ENCODE results near the gene FILIP1.
"Not testable (repeated sequence)": the region's sequence is repeated elsewhere in the genome, so short reads cannot be mapped to it uniquely, and the experiment has no call there.

Gene FILIP1

DNA sequence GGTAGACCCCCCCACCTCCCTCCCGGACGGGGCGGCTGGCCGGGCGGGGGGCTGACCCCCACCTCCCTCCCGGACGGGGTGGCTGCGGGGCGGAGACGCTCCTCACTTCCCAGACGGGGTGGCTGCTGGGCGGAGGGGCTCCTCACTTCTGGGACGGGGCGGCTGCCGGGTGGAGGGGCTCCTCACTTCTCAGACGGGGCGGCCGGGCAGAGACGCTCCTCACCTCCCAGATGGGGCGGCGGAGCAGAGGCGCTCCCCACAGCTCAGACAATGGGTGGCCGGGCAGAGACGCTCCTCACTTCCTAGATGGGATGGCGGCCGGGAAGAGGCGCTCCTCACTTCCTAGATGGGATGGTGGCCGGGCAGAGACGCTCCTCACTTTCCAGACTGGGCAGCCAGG lies 51.7 kb downstream of the FILIP1 start:
- H2AK5ac ChIP-seq (ENCODE audit: low read length); H4K12ac ChIP-seq (ENCODE audit: low read depth, low read length); DNase-seq; H3K4ac ChIP-seq (ENCODE audit: low read depth, low read length); H3K4me3 ChIP-seq (ENCODE audit: low read depth, low read length); H4K8ac ChIP-seq (ENCODE audit: low read depth, low read length); H3K27ac ChIP-seq (ENCODE audit: low read depth, low read length); H3K14ac ChIP-seq (ENCODE audit: low read length); H2BK120ac ChIP-seq (ENCODE audit: insufficient read depth, low read length, poor library complexity); H3K4me1 ChIP-seq (ENCODE audit: control insufficient read depth in 1 of 2, insufficient read depth in 2 of 2, low read length in 2 of 2); H3K4me2 ChIP-seq (ENCODE audit: low read length); H2BK12ac ChIP-seq (ENCODE audit: low read length); H3K36me3 ChIP-seq (ENCODE audit: control insufficient read depth in 1 of 2, insufficient read depth in 2 of 2, low read length in 2 of 2); H3K18ac ChIP-seq (ENCODE audit: low read length); H4K91ac ChIP-seq (ENCODE audit: low read depth, low read length); H3K27me3 ChIP-seq (ENCODE audit: insufficient read depth, low read length); H3K79me1 ChIP-seq (ENCODE audit: low read length); H2AFZ ChIP-seq (ENCODE audit: insufficient read depth, low read length, poor library complexity); H3K79me2 ChIP-seq (ENCODE audit: control insufficient read depth, insufficient read depth, low read length, poor library complexity); H3K9ac ChIP-seq (ENCODE audit: low read length); H3K9me3 ChIP-seq (ENCODE audit: insufficient read depth, low read depth, low read length); H3K23ac ChIP-seq (ENCODE audit: low read length); H2BK5ac ChIP-seq (ENCODE audit: low read depth, low read length, poor library complexity): not testable (repeated sequence)
- WGBS (ENCODE audit: extremely low coverage, insufficient coverage, insufficient read length), result no CpG with 5 or more reads among the region's 29 CpGs

DNA sequence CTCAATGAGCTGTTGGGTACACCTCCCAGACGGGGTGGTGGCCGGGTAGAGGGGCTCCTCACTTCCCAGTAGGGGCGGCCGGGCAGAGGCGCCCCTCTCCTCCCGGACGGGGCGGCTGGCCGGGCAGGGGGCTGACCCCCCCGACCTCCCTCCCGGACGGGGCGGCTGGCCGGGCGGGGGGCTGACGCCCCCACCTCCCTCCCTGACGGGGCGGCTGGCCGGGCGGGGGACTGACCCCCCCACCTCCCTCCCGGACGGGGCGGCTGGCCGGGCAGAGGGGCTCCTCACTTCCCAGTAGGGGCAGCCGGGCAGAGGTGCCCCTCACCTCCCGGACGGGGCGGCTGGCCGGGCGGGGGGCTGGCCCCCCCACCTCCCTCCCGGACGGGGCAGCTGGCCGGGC lies 52.1 kb downstream of the FILIP1 start:
- H3K79me1 ChIP-seq (ENCODE audit: low read length); H3K9ac ChIP-seq (ENCODE audit: low read length); DNase-seq; H3K4ac ChIP-seq (ENCODE audit: low read depth, low read length); H2BK5ac ChIP-seq (ENCODE audit: low read depth, low read length, poor library complexity); H2AFZ ChIP-seq (ENCODE audit: insufficient read depth, low read length, poor library complexity); H2BK12ac ChIP-seq (ENCODE audit: low read length); H3K36me3 ChIP-seq (ENCODE audit: control insufficient read depth in 1 of 2, insufficient read depth in 2 of 2, low read length in 2 of 2); H3K18ac ChIP-seq (ENCODE audit: low read length); H3K27me3 ChIP-seq (ENCODE audit: insufficient read depth, low read length); H3K79me2 ChIP-seq (ENCODE audit: control insufficient read depth, insufficient read depth, low read length, poor library complexity); H2AK5ac ChIP-seq (ENCODE audit: low read length); H4K91ac ChIP-seq (ENCODE audit: low read depth, low read length); H3K27ac ChIP-seq (ENCODE audit: low read depth, low read length); H3K23ac ChIP-seq (ENCODE audit: low read length); H4K8ac ChIP-seq (ENCODE audit: low read depth, low read length); H3K9me3 ChIP-seq (ENCODE audit: insufficient read depth, low read depth, low read length); H3K14ac ChIP-seq (ENCODE audit: low read length); H3K4me2 ChIP-seq (ENCODE audit: low read length); H3K4me3 ChIP-seq (ENCODE audit: low read depth, low read length); H2BK120ac ChIP-seq (ENCODE audit: insufficient read depth, low read length, poor library complexity); H3K4me1 ChIP-seq (ENCODE audit: control insufficient read depth in 1 of 2, insufficient read depth in 2 of 2, low read length in 2 of 2); H4K12ac ChIP-seq (ENCODE audit: low read depth, low read length): not testable (repeated sequence)
- no CpG with 5 or more reads among the region's 33 CpGs for WGBS (ENCODE audit: extremely low coverage, insufficient coverage, insufficient read length)

DNA sequence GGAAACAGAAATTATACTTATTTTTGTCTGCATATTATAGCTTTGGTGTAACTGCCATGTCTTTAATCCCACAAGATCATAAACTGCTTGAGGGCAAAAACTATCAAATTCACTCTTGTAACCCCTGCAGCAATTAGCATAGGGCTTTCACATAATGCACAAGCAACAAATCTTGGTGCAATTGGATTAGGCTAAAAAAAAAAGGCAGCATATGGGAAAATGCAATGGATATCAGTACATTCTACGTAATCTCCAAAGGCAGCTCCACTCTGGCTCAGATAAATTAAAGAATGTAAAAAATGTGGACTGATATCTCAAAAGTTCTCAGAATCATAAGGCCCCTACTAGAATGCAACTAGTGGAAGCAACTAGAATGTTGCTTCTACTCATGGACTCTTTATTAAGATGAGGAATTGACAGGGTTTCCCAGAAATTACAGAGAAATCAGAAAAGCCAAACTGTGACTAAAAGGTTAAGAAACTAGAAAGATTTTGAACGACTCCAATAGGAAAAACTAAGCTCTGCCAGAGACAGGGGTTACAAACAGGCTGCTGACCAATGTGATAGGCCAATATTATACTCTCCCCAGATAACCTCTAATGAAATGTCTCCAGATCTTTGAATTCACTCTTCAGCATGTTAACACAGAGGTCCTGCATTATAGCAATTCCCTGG lies 55.0 kb downstream of the FILIP1 start:
- Histone ChIP-seq H3K4me1 (ENCODE audit: control insufficient read depth in 1 of 2, insufficient read depth in 2 of 2, low read length in 2 of 2) (peaks cover 4% of the 10 kb centered on the region in 2 experiments), H3K27ac (ENCODE audit: low read depth, low read length) (no peak overlapping the region), H2BK120ac (ENCODE audit: insufficient read depth, low read length, poor library complexity) (no peak overlapping the region), H3K18ac (ENCODE audit: low read length) (no peak overlapping the region), H3K36me3 (ENCODE audit: control insufficient read depth in 1 of 2, insufficient read depth in 2 of 2, low read length in 2 of 2) (no peaks in the 10 kb centered on the region), H3K14ac (ENCODE audit: low read length) (no peak overlapping the region), H4K91ac (ENCODE audit: low read depth, low read length) (no peak overlapping the region), H3K23ac (ENCODE audit: low read length) (no peak overlapping the region), H3K79me1 (ENCODE audit: low read length) (peaks cover 2% of the 10 kb centered on the region), H3K4me3 (ENCODE audit: low read depth, low read length) (no peak overlapping the region), H3K9ac (ENCODE audit: low read length) (no peak overlapping the region), H3K27me3 (ENCODE audit: insufficient read depth, low read length) (no peaks in the 10 kb centered on the region), H2AK5ac (ENCODE audit: low read length) (no peak overlapping the region), H3K9me3 (ENCODE audit: insufficient read depth, low read depth, low read length) (no peaks in the 10 kb centered on the region), H4K8ac (ENCODE audit: low read depth, low read length) (no peak overlapping the region), H3K79me2 (ENCODE audit: control insufficient read depth, insufficient read depth, low read length, poor library complexity) (no peaks in the 10 kb centered on the region), H3K4ac (ENCODE audit: low read depth, low read length) (no peak overlapping the region), H2AFZ (ENCODE audit: insufficient read depth, low read length, poor library complexity) (no peak overlapping the region), H2BK12ac (ENCODE audit: low read length) (no peak overlapping the region), H3K4me2 (ENCODE audit: low read length) (no peak overlapping the region), H2BK5ac (ENCODE audit: low read depth, low read length, poor library complexity) (no peak overlapping the region), H4K12ac (ENCODE audit: low read depth, low read length) (no peak overlapping the region)
- peak in 1 of 2 donors; percentile 19 for DNase-seq
- no CpG with 5 or more reads among the region's 2 CpGs for WGBS (ENCODE audit: extremely low coverage, insufficient coverage, insufficient read length)

DNA sequence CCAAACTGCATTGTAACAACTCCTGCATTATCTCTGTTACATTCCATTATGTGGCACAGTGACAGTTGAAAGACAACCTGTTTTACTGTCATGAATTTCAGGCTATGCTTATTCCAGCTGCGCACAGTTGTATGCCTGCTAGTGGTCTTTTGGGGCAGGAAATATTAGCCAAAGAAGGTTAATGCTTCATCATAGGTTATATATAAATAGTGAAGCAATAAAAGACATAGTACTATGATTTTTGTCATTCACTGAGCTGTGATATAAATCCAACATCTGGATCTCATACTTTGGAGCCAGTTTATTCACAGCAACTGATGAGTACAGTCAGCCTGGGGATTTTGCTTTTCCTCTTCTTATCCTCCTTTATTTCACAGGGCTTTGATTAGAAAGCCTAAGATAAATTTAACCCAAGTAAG lies 55.6 kb downstream of the FILIP1 start:
- Histone ChIP-seq H3K27ac (ENCODE audit: low read depth, low read length) (no peak overlapping the region), H3K4me1 (ENCODE audit: control insufficient read depth in 1 of 2, insufficient read depth in 2 of 2, low read length in 2 of 2) (peaks cover 4% of the 10 kb centered on the region in 2 experiments), H3K14ac (ENCODE audit: low read length) (no peak overlapping the region), H3K23ac (ENCODE audit: low read length) (no peak overlapping the region), H3K27me3 (ENCODE audit: insufficient read depth, low read length) (no peaks in the 10 kb centered on the region), H3K18ac (ENCODE audit: low read length) (no peak overlapping the region), H3K9ac (ENCODE audit: low read length) (no peak overlapping the region), H3K79me1 (ENCODE audit: low read length) (peaks cover 2% of the 10 kb centered on the region), H3K36me3 (ENCODE audit: control insufficient read depth in 1 of 2, insufficient read depth in 2 of 2, low read length in 2 of 2) (no peaks in the 10 kb centered on the region), H2BK120ac (ENCODE audit: insufficient read depth, low read length, poor library complexity) (no peak overlapping the region), H4K12ac (ENCODE audit: low read depth, low read length) (no peak overlapping the region), H4K8ac (ENCODE audit: low read depth, low read length) (no peak overlapping the region), H4K91ac (ENCODE audit: low read depth, low read length) (no peak overlapping the region), H3K4ac (ENCODE audit: low read depth, low read length) (no peak overlapping the region), H2BK5ac (ENCODE audit: low read depth, low read length, poor library complexity) (no peak overlapping the region), H3K4me3 (ENCODE audit: low read depth, low read length) (no peak overlapping the region), H3K79me2 (ENCODE audit: control insufficient read depth, insufficient read depth, low read length, poor library complexity) (no peaks in the 10 kb centered on the region), H2BK12ac (ENCODE audit: low read length) (no peak overlapping the region), H2AK5ac (ENCODE audit: low read length) (no peak overlapping the region), H3K9me3 (ENCODE audit: insufficient read depth, low read depth, low read length) (no peaks in the 10 kb centered on the region), H2AFZ (ENCODE audit: insufficient read depth, low read length, poor library complexity) (no peak overlapping the region), H3K4me2 (ENCODE audit: low read length) (no peak overlapping the region)
- no CpG with 5 or more reads among the region's 1 CpG for WGBS (ENCODE audit: extremely low coverage, insufficient coverage, insufficient read length)
- peak in 1 of 2 donors; percentile 18 for DNase-seq
